Activated gamma-delta T cell (primary cell): ENCODE data around the gene FREY1.

ENCODE experiments used
- DNase-seq: peaks from one replicate; lab custom pipeline; 2025; lab: John Stamatoyannopoulos, UW
- total RNA-seq, 2 donors: gene quantifications; one replicate each; lab custom pipeline; 2026; lab: John Stamatoyannopoulos, UW

FREY1 gene, protein sequence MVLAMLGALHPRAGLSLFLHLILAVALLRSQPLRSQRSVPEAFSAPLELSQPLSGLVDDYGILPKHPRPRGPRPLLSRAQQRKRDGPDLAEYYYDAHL
- 1.5 to 2.7 reads per million in 2 donors for total RNA-seq

DNA sequence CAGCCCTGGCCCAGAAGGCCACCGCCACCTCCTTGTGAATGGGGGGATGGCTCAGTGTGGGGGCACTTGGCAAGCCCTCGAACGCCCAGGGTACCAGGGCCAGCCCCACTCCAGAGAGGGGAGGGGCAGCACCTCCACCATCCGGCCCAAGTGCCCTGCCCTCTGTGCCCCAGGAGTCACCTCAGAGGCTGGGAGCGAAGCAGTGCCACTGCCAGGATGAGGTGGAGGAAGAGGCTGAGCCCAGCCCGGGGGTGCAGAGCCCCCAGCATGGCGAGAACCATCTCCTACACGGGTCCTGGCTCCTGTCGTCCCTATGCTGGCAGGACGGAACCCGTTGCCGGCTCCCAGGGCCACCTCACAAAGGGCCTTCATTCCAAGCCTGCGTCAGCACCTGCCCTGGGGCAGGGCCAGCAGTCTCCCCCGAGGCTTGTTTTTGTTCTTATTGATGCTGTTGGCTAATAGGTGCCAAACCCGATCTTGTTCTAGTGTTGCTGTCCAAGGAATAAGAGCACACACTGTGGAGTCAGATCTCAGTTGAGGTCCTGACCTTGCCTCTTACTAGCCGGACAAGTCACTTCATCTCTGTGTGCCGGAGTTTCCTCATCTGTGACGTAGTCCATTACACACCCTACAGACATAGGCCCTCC lies at the start of gene FREY1:
FREY1 (minus strand) TSS at position 307 of the 647 bp plus-strand sequence; CDS start at position 281, 26 bp downstream.
- no peak for DNase-seq

DNA sequence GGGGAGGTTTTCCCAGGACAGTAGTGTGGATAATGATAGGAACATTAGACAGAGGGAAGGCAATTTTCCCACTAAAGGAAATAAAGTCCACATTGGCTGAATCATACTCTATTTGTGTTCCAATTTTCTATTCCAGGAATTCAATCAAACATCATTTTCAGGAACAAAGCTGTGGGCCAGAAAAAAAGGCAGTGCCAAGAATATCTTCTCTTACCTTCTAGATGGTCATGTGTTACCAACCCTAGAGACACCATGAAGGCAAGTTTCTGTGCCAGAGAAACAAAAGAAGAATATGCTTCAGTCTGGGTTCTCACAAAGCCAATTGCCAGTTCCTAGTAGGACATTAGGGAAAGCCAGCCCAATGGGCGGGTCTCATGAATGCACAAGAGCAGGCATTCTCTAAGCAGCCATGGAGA lies 42.9 kb upstream of the FREY1 start:
- no peak for DNase-seq

DNA sequence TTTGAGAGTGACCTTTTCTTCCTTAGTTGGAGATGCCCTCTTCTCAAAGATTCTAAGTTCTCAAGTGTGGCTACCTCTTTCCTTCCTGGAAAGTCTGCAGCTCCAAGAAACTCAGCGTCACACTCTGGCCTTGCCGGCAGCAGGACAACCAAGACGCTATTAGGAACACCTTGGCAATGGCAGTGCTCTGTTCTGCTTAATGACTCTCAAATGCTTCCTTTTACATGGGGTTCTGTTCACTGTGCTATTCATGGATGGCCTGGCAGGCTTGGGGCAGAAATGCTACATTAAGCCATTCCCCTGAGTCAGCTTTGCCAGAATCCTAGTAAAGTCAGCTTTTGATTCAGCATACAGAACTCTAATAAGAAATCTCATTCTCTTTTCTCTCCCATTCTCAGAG lies 41.3 kb upstream of the FREY1 start:
- DNase-seq, result no peak

DNA sequence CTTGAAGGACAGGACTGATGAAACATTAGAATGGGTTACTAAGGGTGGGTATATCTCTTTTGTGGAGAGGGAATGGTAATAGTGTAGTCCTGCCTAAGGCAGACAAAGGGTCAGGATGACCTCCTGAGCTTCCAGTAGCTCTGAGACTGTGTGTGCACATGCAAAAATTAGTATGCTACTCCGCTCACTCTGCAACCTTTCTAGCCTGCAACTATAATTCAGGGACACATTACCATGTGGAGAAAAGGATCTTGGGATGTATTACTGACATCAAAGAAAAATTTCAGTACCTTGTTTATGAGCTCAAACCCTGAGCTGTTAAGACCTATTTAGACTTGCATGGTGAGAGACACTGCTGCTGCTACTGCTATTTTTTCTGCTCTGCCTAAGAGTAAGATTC lies 40.8 kb upstream of the FREY1 start:
- DNase-seq, result no peak

DNA sequence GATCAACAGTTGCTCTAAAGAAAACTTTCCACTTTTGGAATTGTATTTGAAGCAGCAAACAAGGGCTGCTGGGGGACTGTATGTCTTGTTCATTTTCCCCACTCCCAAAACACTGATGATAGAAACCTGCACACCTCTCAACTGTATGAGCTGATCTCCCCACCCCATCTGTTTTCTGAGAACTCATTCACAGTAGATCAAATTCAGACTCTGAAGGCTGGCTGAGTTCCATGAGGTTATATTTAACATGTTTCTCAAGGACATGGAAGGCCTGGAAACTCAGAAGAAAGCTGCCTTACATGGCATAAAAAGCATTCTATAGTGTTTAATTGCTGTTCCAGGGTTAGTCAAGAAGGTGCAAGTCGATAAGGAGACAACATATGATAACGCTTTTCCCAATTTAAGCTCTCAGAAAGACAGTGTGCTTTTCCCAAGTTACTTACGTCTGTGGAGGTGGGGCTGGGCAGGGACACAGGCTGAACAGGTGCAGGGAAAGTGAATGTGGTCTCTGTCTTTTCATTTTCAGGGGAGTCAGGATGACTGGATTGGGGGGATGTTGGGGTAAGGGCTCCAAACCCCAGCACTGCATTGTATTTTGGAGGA lies 38.4 kb upstream of the FREY1 start:
- DNase-seq, result no peak

DNA sequence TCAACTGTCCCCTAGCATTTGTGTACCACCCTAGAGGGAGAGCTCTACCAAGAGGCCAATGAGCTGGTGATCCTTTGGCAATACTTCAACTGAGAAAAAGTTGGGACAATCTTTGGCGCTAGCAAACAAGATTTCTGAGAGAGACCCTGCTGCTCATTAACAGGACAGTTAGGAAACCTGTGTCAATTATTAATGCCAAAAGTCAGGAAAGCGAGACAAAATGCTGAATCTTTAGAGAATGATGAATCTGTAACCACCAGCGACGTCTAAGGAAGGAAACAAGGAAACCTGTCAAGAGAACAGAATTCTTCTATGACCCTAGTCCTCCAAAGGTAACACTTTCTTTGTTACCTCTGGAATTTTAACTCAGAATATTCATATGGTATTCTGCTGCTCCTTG lies 35.3 kb upstream of the FREY1 start:
- DNase-seq, result no peak

DNA sequence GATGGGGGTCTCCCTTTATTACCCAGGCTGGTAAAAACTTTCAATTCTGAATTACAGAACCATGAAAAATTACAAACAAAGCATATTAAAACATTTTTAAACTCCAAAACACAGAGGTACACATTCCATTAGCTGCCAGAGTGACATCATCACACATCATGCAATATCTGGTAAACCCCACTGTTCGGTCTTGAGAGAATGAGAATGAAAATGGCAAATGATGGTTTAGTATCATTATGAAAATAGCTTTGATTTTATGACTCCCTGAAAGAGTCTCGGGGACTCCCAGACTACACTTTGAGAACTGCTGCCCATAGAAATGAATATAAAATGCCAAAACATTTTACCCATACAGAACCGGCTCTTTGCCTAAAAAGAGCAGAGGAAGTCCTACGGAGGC lies 34.2 kb upstream of the FREY1 start:
- DNase-seq, result no peak

DNA sequence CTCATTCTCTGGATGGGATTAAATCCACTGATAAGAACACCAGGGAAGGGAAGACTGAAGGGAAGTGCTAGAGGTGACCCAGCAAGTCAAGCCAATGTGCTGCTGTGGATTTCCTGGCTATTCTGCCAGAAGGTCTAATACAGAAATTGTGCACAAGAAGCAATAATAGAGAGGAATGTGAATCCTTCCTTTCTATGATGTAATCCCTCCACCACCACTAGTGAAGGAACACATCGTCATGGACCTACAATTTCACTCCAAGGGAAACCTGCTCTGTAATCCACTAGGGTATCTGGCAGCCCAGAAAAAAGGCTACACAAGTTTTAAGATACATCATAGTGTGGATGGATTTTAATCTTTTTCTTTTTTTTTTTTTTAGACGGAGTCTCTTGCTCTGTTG lies 32.8 kb upstream of the FREY1 start:
- DNase-seq, result no peak

DNA sequence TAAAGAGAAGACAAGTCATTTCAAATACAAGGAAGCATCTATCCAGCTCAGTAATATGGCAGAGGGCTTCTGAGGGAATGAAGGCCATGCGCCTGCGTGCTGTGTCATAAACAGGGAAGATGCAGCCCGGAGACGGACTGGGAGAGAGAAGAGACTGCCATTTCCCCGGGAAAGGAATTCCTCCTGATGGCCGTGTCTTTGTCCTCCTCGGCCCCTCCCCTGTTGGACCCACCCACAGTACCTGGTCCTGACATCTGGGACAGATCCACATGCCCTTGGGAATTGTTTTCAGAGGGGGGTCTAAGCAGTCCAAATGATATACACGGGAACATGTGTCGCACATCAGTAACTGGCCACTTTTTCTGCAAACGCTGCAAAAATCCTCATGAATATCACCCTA lies 30.8 kb upstream of the FREY1 start:
- no peak for DNase-seq

DNA sequence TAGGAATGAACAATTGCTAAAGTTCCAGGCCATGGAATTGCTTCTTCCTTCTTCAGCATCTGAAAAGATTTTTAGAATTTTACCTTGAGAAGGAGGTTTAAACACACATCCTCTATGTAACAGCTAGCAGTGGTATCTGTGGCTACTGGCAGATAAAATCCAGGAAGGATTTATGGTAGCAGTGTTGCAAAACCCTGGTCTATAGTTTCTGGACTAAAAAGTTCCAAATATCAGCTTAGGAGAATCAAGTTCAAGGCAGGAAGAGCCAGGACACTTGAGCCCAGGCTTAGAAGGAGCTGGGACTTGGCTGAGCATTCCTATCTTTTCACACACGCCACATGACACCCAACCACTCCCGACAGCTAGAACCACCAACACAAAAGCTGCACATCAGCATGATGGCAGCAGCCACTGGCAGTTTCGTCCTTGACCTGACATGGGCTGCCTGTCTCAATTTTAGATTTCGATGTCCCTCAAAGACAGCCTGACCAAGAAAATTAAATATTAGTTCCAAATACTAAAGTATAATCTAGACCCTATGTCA lies 29.5 kb upstream of the FREY1 start:
- DNase-seq, result no peak

DNA sequence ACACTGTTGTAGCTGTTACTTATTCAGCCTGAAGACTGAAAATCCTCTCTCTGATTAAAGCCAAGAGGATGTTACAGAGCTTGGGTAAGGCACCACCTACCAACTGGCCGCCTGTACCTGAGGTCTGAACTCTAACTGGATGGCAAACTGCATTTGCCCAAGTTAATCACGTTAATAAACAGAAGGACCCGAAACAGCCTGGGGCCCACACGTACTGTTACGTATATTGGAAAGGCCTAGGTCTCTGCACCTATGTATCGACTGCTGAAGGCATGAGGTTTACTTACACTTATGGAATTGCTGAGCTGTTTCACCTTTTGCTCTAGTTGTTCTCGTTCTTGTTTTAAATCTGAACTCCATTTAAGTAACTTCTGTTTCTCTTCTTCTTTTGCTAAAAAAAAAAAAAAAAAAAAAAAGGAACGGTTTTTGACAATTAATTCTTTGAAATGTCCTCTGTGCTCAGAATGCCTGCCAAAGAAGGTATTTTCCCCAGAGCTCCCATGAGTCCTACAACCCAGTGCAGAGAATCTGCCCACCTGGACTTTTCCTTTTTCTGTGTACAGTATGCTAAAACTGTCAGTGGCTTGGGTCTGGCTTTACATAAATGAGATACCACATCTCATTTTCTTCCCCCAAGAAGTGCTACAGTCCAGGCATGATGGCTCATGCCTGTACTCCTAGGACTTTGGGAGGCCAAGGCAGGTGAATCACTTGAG lies 28.4 kb upstream of the FREY1 start:
- no peak for DNase-seq

DNA sequence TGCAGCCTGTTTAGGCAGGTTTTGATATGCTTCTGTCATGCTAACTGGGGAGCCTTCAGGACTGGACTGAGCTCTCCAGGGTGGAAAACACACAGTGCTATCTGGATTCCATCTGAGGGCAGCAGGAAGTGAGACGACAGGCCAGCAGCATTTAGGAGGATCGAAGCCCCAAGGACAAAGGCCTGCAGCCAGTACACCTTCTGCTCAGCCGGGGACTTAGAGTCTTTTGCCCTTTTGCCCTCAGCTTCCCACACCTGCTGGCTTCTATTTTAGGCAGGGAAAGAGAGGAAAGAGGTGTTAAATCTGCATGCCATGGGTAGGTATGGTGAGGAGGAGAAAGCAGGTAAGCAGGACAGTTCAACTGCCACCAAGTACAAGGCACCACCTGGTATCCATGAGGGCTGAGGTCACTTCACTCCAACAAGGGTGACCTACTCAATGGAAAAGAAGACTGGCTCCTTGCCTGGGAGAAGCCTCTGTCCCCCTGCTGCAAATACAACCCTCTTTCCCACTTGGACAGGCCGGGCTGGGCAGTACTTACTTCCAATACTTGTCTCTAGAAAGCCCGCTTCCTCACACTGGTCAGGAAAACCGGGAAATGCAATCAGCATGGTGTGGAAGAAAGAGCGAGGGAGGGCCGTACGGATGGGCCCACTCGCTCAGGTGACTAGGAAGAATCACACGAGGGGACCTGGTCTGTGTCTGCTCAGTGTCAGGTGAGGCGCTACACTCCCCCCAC lies 27.7 kb upstream of the FREY1 start:
- no peak for DNase-seq

DNA sequence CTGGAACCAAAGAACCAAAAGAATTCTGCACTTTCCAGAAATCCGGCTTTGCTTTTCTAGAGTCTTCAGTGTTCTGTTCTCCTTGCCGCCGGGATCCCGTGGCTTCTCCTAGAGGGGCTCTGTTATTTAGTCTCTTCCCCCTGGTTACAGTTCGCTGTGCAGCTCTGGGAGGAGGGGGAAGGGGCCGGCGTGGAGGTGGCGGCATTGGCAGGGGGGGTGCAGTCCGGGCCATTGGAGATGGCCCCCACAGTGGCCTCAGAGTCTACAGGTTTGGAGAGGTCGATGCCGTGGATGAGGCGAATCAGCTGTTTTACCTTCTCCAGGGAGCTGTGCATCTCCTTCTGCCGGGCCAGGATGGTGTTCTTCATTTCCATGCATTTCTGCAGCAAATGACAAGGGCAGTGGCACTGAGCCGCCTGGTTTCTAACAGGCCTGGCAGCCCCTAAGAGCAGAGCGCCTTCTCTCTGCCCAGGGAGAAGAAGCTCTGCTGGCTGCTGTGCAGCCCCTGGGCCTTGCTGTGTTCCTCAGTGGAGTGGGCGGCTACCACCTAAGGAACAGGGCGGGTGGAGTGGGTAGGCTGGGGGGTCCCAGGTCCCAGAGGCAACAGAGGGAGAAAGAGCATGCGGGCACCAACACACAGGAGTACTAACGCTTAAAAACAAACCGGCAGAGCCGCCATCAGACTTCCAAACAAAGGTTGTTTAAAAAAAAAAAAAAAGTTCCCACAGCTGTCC lies 26.9 kb upstream of the FREY1 start:
- DNase-seq, result no peak

DNA sequence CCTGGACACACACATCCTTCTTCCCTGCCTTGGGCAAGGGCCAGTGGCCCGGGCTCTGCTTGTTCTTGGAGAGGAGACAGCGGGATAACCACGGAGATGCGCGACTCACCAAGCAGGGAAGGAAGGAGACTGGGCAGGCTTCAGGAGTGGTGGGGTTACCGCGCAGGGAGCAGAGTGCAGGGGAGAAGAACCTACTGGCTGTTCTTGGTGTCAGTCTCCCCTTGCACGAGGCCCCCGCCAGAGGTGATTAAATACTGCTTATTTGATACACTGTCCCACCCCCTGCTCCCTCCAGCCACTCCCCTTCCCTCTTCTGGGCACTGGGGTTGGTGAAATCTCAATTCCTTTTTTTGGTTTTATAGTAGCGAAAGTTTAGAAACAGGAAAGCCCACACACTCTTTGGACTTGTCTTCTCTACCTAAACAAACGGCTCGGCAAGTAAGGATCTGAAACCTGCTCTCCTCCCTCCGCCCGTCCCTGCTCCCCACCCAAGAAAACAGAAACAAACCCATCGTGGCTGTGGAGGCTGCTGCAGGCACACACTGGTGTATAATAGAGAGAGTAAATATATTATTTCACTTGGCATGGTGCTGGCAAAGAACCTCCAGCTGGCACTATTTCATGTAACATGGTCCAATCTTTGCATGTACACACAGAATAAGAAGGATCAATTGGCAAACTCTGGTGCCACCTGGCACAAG lies 26.2 kb upstream of the FREY1 start:
- no peak for DNase-seq

DNA sequence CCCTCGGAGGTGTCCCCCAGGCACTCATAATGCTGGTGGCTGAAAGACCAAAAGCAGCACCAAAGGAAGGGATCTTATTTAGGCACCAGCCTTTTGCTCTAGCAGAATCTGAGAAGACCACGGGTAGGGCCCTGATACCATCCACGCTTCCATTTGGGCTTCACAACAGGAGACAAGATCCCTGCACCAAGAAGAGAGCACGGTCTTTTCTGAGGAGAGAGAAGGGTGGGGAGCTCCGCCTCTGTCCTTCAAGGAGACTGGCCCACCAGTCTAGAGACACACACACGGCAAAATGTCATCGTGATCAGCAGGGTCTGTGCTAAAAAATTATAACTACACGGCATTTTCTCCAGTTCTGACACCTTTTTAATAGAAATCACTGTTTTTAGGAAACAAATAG lies 25.1 kb upstream of the FREY1 start:
- no peak for DNase-seq

DNA sequence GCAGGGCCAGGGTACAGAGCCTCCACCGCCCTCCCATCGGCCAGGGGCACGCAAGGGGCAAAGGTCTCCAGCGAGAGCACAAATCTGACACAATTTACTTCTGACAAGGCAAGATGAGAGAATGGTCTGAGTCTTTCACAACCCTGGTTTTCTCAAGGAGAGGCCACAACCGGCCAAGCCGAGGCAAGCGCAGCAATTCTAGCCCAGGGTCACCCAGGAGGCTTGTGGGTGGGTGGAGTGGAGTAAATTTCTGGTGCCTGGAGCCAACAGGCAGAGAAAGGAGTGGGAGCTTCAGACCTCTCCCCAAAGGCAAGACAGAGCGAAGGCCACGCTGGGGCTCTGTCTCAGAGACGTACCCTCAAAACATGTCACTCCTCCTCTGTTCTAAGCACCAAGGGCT lies 24.7 kb upstream of the FREY1 start:
- DNase-seq, result no peak

DNA sequence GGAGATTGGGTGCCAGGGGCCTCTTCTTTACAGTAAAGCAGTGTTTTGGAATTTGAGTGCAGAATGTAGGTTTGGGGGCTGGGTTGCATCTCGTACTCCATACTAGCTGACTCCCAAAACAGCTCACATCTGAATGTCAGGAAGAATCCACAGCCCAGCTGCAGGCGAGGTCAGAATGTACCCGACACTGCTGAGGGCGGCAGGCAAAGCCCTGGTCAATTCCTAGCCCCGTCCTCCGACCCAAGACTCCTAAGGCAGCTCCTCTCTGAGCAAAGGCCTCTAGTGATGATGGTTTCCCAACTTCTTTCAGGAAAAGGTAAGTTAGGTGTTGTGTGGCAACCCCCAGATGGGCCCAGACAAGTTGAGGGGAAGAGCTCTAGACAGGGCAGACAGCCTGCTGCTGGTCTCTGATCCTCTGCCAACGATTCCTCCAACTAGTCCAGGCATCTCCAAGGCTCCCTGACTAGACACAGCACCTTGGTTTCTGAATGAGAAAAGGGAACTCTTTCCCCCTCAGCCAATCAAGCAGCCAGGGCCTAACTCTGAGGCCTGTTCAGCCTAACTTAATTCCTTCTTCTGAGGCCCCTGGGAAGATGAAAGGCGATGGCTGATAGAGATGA lies 24.0 kb upstream of the FREY1 start:
- no peak for DNase-seq

DNA sequence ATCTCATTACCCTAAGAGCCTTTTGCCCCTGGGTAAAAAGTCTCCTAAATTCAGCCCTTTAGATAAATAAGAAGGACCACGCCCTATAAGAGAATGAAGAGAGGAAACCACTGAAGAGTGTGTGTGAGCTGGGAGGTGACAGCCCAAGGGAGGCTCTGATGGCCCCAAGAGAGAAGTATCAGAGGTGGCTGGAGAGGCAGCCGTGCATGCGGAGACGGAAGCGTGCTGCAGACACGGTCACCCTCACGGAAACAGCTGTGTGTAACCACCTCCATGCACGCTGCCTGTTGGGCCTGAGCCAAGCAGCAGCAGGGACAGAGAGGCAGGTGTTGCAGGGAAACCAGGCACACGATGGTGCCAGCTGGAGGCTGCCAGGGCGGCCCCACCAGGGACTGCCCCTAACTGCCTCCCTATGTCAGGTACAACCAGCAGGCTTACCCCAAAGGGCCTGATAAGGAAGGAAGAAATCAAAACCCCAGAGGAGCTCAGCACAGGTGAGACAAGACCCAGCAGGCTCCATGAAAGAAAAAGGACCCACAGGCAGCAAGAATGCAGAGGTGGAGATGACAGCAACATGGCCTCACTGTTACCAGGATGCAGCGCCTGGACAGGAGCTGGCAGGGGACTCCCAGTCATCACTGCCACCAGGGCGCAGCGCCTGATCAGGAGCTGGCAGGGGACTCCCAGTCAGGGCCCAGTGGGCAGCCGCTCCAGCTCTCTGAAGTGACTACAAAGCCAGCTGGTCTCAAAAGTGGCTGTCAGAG lies 23.1 kb upstream of the FREY1 start:
- peak; percentile 25 for DNase-seq

DNA sequence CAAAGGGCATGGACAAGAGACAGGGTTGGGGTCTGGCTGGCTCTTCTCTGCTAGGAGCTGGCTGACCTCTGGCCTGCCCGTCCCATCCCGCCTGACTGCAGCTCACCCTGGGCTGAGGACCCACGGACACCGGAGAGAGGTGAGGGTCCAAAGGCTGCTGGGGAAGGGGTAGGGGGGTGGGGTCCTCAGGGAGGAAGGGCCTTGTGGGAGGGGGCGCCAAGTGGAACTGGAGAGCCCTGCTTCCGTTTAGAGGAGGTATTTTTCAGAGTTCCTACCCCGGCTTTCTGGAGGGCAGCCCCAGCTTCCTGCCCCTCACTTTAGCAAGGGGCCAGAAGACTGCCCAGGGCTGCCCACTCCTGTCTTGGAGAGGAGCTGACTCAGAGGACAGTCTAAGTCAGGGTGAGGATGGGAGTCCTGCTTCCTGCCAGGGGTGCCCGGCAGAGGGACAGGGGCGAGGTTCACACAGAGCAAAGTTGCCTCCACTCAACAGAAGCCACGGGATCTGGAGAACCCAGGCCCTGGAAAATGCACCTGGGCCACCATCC lies 22.5 kb upstream of the FREY1 start:
- DNase-seq, result no peak
